ENCODE results near the gene TMEM178A.

- TF ChIP-seq JUNB (IDR thresholded peaks at IDR 0.05) (no peak), MAZ (IDR thresholded peaks at IDR 0.05; ENCODE audit: borderline replicate concordance, low read depth, low read length) (no peak), CTCF (IDR thresholded peaks at IDR 0.05) (no peak), CHD4 (IDR thresholded peaks at IDR 0.05; ENCODE audit: borderline replicate concordance) (no peak), SREBF2 (IDR thresholded peaks at IDR 0.05) (no peak), TP53 (CRISPR knock-in tag; IDR thresholded peaks at IDR 0.05) (no peak), RAD21 (conservative IDR thresholded peaks at IDR 0.05 in 1 of 2, IDR thresholded peaks at IDR 0.05 in 1 of 2) (no peak), CEBPB (IDR thresholded peaks at IDR 0.05) (no peak), NPAS2 (CRISPR knock-in tag; IDR thresholded peaks at IDR 0.05; ENCODE audit: borderline replicate concordance) (no peak), E2F6 (IDR thresholded peaks at IDR 0.05; ENCODE audit: borderline replicate concordance, low read depth) (no peak), POLR2A (IDR thresholded peaks at IDR 0.05; ENCODE audit: low read length) (no peak), MYC (IDR thresholded peaks at IDR 0.05; ENCODE audit: borderline replicate concordance, low read length) (no peak)
Measured at GRCh38 chr2:39668576-39669080, 2.9 kb downstream of the TMEM178A start.
